H1 (cell line): ENCODE results near the gene ZNF524. TPM values are rescaled to one million over a fixed set of nuclear protein-coding genes. Genes with fewer than 3 reads are reported as not detected.

Source experiments
- CTCF ChIP-seq, 3 experiments: IDR thresholded peaks; 1 replicate in 2 of 3; 2 replicates in 1 of 3; pipeline versions ENCODE4 v1.5.1 to v1.6.1; 2011; ENCODE audit warnings: low read length in 3 of 3, mild to moderate bottlenecking in 3 of 3, inconsistent platforms in 2 of 3, low read depth in 1 of 3, moderate library complexity in 1 of 3; ENCODE audit not compliant: insufficient read depth in 1 of 3; ENCODE audit errors: control extremely low read depth in 1 of 3
- E2F6 ChIP-seq: IDR thresholded peaks from 2 replicates; pipeline ENCODE4 v1.6.1; 2012; ENCODE audit warnings: inconsistent platforms
- RAD21 ChIP-seq, 2 experiments: IDR thresholded peaks in 1 of 2; conservative IDR thresholded peaks in 1 of 2; 2 replicates each; pipeline ENCODE4 v1.6.1; 2011; ENCODE audit warnings: low read depth in 2 of 2, low read length in 2 of 2, improper control_type of control experiment in 1 of 2, inconsistent platforms in 1 of 2, mild to moderate bottlenecking in 1 of 2, moderate library complexity in 1 of 2
- RFX5 ChIP-seq: IDR thresholded peaks from 2 replicates; pipeline ENCODE4 v1.6.1; 2011; ENCODE audit warnings: low read depth, low read length, improper control_type of control experiment, borderline replicate concordance
- SAP30 ChIP-seq: fragments of 300-600 bp; sonication (generic); IDR thresholded peaks from 2 replicates; pipeline ENCODE4 v1.7.1; 2012; ENCODE audit warnings: low read length, moderate library complexity, mild to moderate bottlenecking, inconsistent platforms; ENCODE audit not compliant: insufficient read depth, insufficient replicate concordance
- TEAD4 ChIP-seq: IDR thresholded peaks from 2 replicates; pipeline ENCODE4 v1.6.1; 2012; ENCODE audit warnings: low read depth, low read length, inconsistent platforms, mixed read lengths
- YY1 ChIP-seq: IDR thresholded peaks from 2 replicates; pipeline ENCODE4 v1.6.1; 2011; ENCODE audit warnings: low read depth, mild to moderate bottlenecking, low read length
- polyA plus RNA-seq, 7 experiments: library from polyadenylated mRNA; depleted of rRNA in 3 of 7; stranded (reverse) in 5 of 7; unstranded in 2 of 7; fragments of >200 nt in 5 of 7; fragments of 200-250 nt in 2 of 7; gene quantifications; 1 replicate in 5 of 7; 2 replicates in 1 of 7; 4 replicates in 1 of 7; pipeline versions ENCODE4 v1.2.1 to v1.2.3, GENCODE V29; 2011 to 2013; ENCODE audit warnings: missing spikeins in 2 of 7, mixed read lengths in 2 of 7
- total RNA-seq: library from RNA; stranded (reverse); fragmentation: NEBNext Ultra II Directional; extraction: Animal tissue kit (Norgen Biotek cat#: 25700); gene quantifications from 2 replicates; pipeline ENCODE4 v1.2.1, GENCODE V29; 2021

Gene ZNF524
- total and polyA plus RNA-seq, 2 of the 8 experiments (the other 6 are each of a cell fraction or from before 2014, with no cell fraction given): 4.4 to 4.7 TPM

GRCh38 chr19:55605637-55606470, 5.8 kb downstream of the ZNF524 start, which contains the start of gene ZNF865 (continued):
- TF ChIP-seq CTCF (IDR thresholded peaks at IDR 0.05; ENCODE audit: control extremely low read depth in 1 of 3, insufficient read depth in 1 of 3, low read depth in 1 of 3, low read length in 3 of 3) (peak; percentile 68 to 80 (median 73)), RAD21 (IDR thresholded peaks at IDR 0.05 in 1 of 2, conservative IDR thresholded peaks at IDR 0.05 in 1 of 2; ENCODE audit: low read depth in 2 of 2, low read length in 2 of 2) (peak; percentile 73 to 75), SAP30 (peak; percentile 65), E2F6 (peak; percentile 89), RFX5 (peak; percentile 54; the same call in 1 of the 2 replicates), YY1 (0 out of 2 replicates have a peak, but pooled peaks have one; percentile 9), TEAD4 (0 out of 2 replicates have a peak, but pooled peaks have one; percentile 7)
- TF ChIP-seq, all 59 proteins: peak for 11
